ENCODE data around the gene ENTPD2. TPM values are rescaled to one million over a fixed set of nuclear protein-coding genes. Genes with fewer than 3 reads are reported as not detected.
A peak's percentile ranks its signal among the peaks of the same experiment; 100 is the strongest.

ENTPD2 gene
- total RNA-seq, 1 experiment from 2014 or later = 4.0 TPM

DNA sequence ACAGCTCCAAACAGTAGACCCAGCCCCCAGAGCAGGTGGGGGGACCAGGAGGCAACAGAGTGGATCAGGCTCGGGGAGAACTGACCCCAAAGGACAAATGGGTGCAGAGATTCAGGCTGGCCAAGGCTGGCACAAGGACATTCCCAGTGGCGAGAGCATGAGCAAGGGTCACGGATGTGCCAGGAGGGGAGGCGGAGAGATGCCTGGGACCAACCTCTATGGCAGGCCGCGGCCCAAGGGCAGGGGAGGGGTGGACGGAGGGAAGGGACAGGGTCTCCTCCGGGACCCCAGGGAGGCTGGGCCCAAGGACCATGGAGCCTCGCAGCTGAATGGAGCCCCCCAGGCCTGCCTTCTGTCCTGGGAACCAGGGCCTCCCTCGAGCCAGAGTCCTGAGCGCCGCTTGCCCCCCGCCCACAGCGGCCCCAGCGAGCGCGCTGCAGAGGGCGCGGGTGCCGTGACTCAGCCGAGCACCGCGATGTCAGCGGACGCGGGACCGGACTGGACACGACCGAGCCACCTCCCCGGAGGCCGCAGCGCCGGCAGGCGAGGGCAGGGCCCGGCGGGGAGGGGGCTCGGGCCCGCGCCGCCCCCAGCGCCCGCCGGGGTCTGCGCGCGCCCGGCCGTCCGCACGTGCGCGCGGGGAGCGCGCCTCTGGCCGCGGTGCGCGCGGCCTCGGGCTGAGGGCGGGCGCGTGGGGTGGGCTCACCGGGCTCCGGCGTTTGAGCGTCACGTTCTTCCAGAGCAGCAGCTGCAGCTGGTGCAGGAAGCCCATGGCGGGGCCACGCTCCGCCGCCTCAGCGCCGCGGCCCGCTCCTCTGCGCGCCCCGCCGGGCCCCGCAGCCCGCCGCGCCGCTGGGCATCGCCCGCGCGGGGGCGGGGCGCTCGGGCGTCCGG, 26.2 kb downstream of the ENTPD2 start, which contains the start of gene ABCA2:
ABCA2 (minus strand) TSS at position 869 of the 894 bp plus-strand sequence; CDS start at position 772, 97 bp downstream.
- no peak within 1 kb of the TSS for H3K9ac ChIP-seq (ENCODE audit: extremely low read depth, insufficient read length, low read length)
- Mint-ChIP-seq H3K27ac (no peak within 1 kb of the TSS), H3K4me3 (peak within 1 kb of the TSS; percentile 66 to 85), H3K27me3 (ENCODE audit: low read depth) (peaks cover 24% of the 10 kb centered on the region), H3K36me3 (ENCODE audit: insufficient read depth in 1 of 3, low read depth in 3 of 3) (no peaks in the 10 kb centered on the region), H3K9me3 (no peaks in the 10 kb centered on the region), H3K4me1 (peaks cover 0 to 14% of the 10 kb centered on the region in 2 experiments; a peak in 2 of 4 replicates)
- H3K4ac ChIP-seq (ENCODE audit: low read depth, low read length) = no peak within 1 kb of the TSS
- H3K9me3 ChIP-seq (ENCODE audit: control insufficient read depth, low read depth, low read length) = no peaks in the 10 kb centered on the region
- H2BK5ac ChIP-seq (ENCODE audit: insufficient read length, low read length) = no peak within 1 kb of the TSS
- no peak within 1 kb of the TSS for H4K8ac ChIP-seq (replicated peaks; ENCODE audit: insufficient read length, low read depth, low read length)
- no peak within 1 kb of the TSS for H4K5ac ChIP-seq (ENCODE audit: insufficient read length, low read depth, low read length)
- H2BK15ac ChIP-seq (ENCODE audit: low read depth, low read length) = no peak within 1 kb of the TSS
- H4K20me1 ChIP-seq (ENCODE audit: control insufficient read depth, insufficient read depth, insufficient read length) = peaks cover 2% of the 10 kb centered on the region
- H3K27ac ChIP-seq (ENCODE audit: insufficient read length, low read depth, low read length) = no peak within 1 kb of the TSS
- no peak within 1 kb of the TSS for H3K14ac ChIP-seq (ENCODE audit: insufficient read depth, low read length)
- H3K4me1 ChIP-seq (ENCODE audit: insufficient read depth, low read length) = no peaks in the 10 kb centered on the region
- no peak within 1 kb of the TSS for H2AFZ ChIP-seq (ENCODE audit: low read length)
- no peak within 1 kb of the TSS for H2AK5ac ChIP-seq (ENCODE audit: insufficient read length, low read length)
- H3K79me2 ChIP-seq (ENCODE audit: insufficient read depth, low read length) = no peaks in the 10 kb centered on the region
- H3K56ac ChIP-seq (ENCODE audit: insufficient read length, low read depth, low read length) = no peak within 1 kb of the TSS
- no peak within 1 kb of the TSS for H2BK12ac ChIP-seq (ENCODE audit: insufficient read length, low read depth, low read length)
- H3K79me1 ChIP-seq (ENCODE audit: insufficient read depth, low read depth, low read length, poor library complexity, severe bottlenecking) = no peaks in the 10 kb centered on the region
- H3K18ac ChIP-seq (ENCODE audit: insufficient read length, low read depth, low read length) = no peak within 1 kb of the TSS
- peak within 1 kb of the TSS; percentile 36 for H3K4me2 ChIP-seq (ENCODE audit: insufficient read depth, insufficient read length, low read length)
- H3K23me2 ChIP-seq (ENCODE audit: insufficient read length, low read depth, low read length, poor library complexity, severe bottlenecking) = peaks cover 9% of the 10 kb centered on the region
- H3K27me3 ChIP-seq (ENCODE audit: insufficient read depth, low read length) = no peaks in the 10 kb centered on the region
- H2BK20ac ChIP-seq (ENCODE audit: low read depth, low read length, poor library complexity, severe bottlenecking) = no peak within 1 kb of the TSS
- no peak within 1 kb of the TSS for H3T11ph ChIP-seq (ENCODE audit: low read length)
- no CpG with 5 or more reads among the region's 95 CpGs for WGBS (ENCODE audit: extremely low coverage, insufficient read length, low lambda C conversion rate)
- H2BK120ac ChIP-seq (ENCODE audit: low read depth, low read length, poor library complexity, severe bottlenecking) = no peak within 1 kb of the TSS
- TF ChIP-seq, protein P1, sequence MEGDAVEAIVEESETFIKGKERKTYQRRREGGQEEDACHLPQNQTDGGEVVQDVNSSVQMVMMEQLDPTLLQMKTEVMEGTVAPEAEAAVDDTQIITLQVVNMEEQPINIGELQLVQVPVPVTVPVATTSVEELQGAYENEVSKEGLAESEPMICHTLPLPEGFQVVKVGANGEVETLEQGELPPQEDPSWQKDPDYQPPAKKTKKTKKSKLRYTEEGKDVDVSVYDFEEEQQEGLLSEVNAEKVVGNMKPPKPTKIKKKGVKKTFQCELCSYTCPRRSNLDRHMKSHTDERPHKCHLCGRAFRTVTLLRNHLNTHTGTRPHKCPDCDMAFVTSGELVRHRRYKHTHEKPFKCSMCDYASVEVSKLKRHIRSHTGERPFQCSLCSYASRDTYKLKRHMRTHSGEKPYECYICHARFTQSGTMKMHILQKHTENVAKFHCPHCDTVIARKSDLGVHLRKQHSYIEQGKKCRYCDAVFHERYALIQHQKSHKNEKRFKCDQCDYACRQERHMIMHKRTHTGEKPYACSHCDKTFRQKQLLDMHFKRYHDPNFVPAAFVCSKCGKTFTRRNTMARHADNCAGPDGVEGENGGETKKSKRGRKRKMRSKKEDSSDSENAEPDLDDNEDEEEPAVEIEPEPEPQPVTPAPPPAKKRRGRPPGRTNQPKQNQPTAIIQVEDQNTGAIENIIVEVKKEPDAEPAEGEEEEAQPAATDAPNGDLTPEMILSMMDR (conservative IDR thresholded peaks at IDR 0.05) = no peak
- H3K23ac ChIP-seq (ENCODE audit: insufficient read length, low read depth, low read length) = no peak within 1 kb of the TSS
- no peak for DNase-seq
- no peak within 1 kb of the TSS for H4K91ac ChIP-seq (ENCODE audit: insufficient read length, low read depth, low read length)

Data from H9 (cell line).